IMR-90 (cell line): ENCODE data around the gene CBFA2T3. TPM values are rescaled to one million over a fixed set of nuclear protein-coding genes. Genes with fewer than 3 reads are reported as not detected.

Experiments
- ATAC-seq: fragments of 200-7000 bp; cut with Tn5 transposase; 2 replicates; pipeline ENCODE4 v1.9.1; 2020; ENCODE audit warnings: low read depth, mild to moderate bottlenecking, moderate library complexity
- BruUV-seq: library from RNA; stranded (reverse); fragments of 400-500 nt; replicated peaks from 2 replicates; lab custom pipeline; 2021; lab: Mats Ljungman, UMichigan
- CTCF ChIA-PET: fragments of 300-600 bp; formaldehyde crosslinking; extraction: SDS; loops from one replicate; lab custom pipeline; 2021; ENCODE audit warnings: antibody characterized with exemption; lab: Yijun Ruan, JAX
- POLR2A ChIA-PET: fragments of 300-600 bp; sonication (Branson Sonifier 250); formaldehyde crosslinking; loops from one replicate; lab custom pipeline; 2022; ENCODE audit warnings: antibody characterized with exemption; ENCODE audit not compliant: unreplicated experiment; lab: Charles Lee
- DNase-seq: peaks from one replicate; pipeline ENCODE4 v3.0.0; 2013
- H2AFZ ChIP-seq: replicated peaks from 2 replicates; pipeline ENCODE3; 2013; ENCODE audit warnings: low read length, mild to moderate bottlenecking; ENCODE audit not compliant: poor library complexity
- H2AK5ac ChIP-seq: 2 replicates; pipeline ENCODE4 v1.6.1; 2013; ENCODE audit warnings: low read depth, low read length, inconsistent platforms
- H2AK9ac ChIP-seq: replicated peaks from 2 replicates; pipeline ENCODE3; 2013; ENCODE audit warnings: mild to moderate bottlenecking, low read depth, low read length, moderate library complexity; ENCODE audit not compliant: poor library complexity
- H2BK120ac ChIP-seq: 2 replicates; pipeline ENCODE4 v1.6.1; 2013; ENCODE audit warnings: low read depth, low read length, inconsistent platforms
- H2BK15ac ChIP-seq: 3 replicates; pipeline ENCODE4 v1.6.1; 2013; ENCODE audit warnings: low read depth, low read length, inconsistent platforms
- H2BK20ac ChIP-seq: 2 replicates; pipeline ENCODE4 v1.6.1; 2013; ENCODE audit warnings: low read depth, mild to moderate bottlenecking, inconsistent platforms, low read length, moderate library complexity
- H2BK5ac ChIP-seq: 2 replicates; pipeline ENCODE4 v1.6.1; 2013; ENCODE audit warnings: mild to moderate bottlenecking, low read depth, low read length, inconsistent platforms; ENCODE audit not compliant: poor library complexity, severe bottlenecking
- H3K14ac ChIP-seq: replicated peaks from 2 replicates; pipeline ENCODE4 v1.6.1; 2013; ENCODE audit warnings: low read depth, low read length, inconsistent platforms
- H3K18ac ChIP-seq: 2 replicates; pipeline ENCODE4 v1.6.1; 2013; ENCODE audit warnings: low read depth, low read length, control low read depth
- H3K23ac ChIP-seq: 2 replicates; pipeline ENCODE4 v1.6.1; 2013; ENCODE audit warnings: low read depth, low read length, inconsistent platforms
- H3K27ac ChIP-seq: 2 replicates; pipeline ENCODE4 v1.5.1; 2013; ENCODE audit warnings: mild to moderate bottlenecking, control low read depth, low read length; ENCODE audit not compliant: insufficient read depth
- H3K27me3 ChIP-seq: 2 replicates; pipeline ENCODE4 v1.6.1; 2013; ENCODE audit warnings: low read length; ENCODE audit not compliant: control insufficient read depth, insufficient read depth
- H3K36me3 ChIP-seq: 2 replicates; pipeline ENCODE4 v1.6.1; 2013; ENCODE audit warnings: low read length, mixed read lengths; ENCODE audit not compliant: control insufficient read depth, insufficient read depth
- H3K4ac ChIP-seq: 2 replicates; pipeline ENCODE4 v1.6.1; 2013; ENCODE audit warnings: low read depth, low read length, inconsistent platforms
- H3K4me1 ChIP-seq: 2 replicates; pipeline ENCODE4 v1.6.1; 2013; ENCODE audit warnings: low read length, mixed read lengths; ENCODE audit not compliant: control insufficient read depth, insufficient read depth
- H3K4me2 ChIP-seq: 2 replicates; pipeline ENCODE4 v1.6.1; 2013; ENCODE audit warnings: low read depth, mild to moderate bottlenecking, control low read depth, low read length, moderate library complexity
- H3K4me3 ChIP-seq: 2 replicates; pipeline ENCODE4 v1.5.1; 2013; ENCODE audit warnings: low read depth, mild to moderate bottlenecking, control low read depth, low read length, moderate library complexity; ENCODE audit not compliant: insufficient read depth
- H3K56ac ChIP-seq: 2 replicates; pipeline ENCODE4 v1.6.1; 2013; ENCODE audit warnings: low read length, inconsistent platforms; ENCODE audit not compliant: insufficient read depth; ENCODE audit errors: extremely low read depth
- H3K79me1 ChIP-seq, 2 experiments: 2 replicates each; pipeline ENCODE4 v1.6.1; 2013; ENCODE audit warnings: low read length in 2 of 2, inconsistent platforms in 1 of 2, low read depth in 1 of 2
- H3K9ac ChIP-seq: 2 replicates; pipeline ENCODE4 v1.6.1; 2013; ENCODE audit warnings: low read depth, low read length, control low read depth
- H3K9me1 ChIP-seq: 2 replicates; pipeline ENCODE4 v1.6.1; 2013; ENCODE audit warnings: low read length, inconsistent platforms; ENCODE audit not compliant: insufficient read depth
- H3K9me3 ChIP-seq: 2 replicates; pipeline ENCODE4 v1.6.1; 2013; ENCODE audit warnings: low read length; ENCODE audit not compliant: control insufficient read depth, insufficient read depth
- H4K20me1 ChIP-seq: 2 replicates; pipeline ENCODE4 v1.6.1; 2013; ENCODE audit warnings: low read length, inconsistent platforms; ENCODE audit not compliant: insufficient read depth
- H4K5ac ChIP-seq: 2 replicates; pipeline ENCODE4 v1.6.1; 2013; ENCODE audit warnings: mild to moderate bottlenecking, low read depth, low read length, control low read depth
- H4K8ac ChIP-seq, 2 experiments: 2 replicates each; pipeline ENCODE4 v1.6.1; 2013; ENCODE audit warnings: low read depth in 2 of 2, low read length in 2 of 2, control low read depth in 1 of 2, inconsistent platforms in 1 of 2
- H4K91ac ChIP-seq: 2 replicates; pipeline ENCODE4 v1.6.1; 2013; ENCODE audit warnings: low read depth, low read length, inconsistent platforms; ENCODE audit not compliant: insufficient read depth
- BHLHE40 ChIP-seq: fragments of 150-350 bp; IDR thresholded peaks from 2 replicates; pipeline ENCODE4 v1.6.1; 2016; ENCODE audit warnings: mild to moderate bottlenecking, low read depth, low read length
- CEBPB ChIP-seq: IDR thresholded peaks from 2 replicates; pipeline ENCODE4 v1.6.1; 2012; ENCODE audit warnings: low read depth, low read length, improper control_type of control experiment
- CHD1 ChIP-seq: IDR thresholded peaks from 2 replicates; pipeline ENCODE4 v1.6.1; 2012; ENCODE audit warnings: low read depth, low read length, improper control_type of control experiment
- CTCF ChIP-seq: conservative IDR thresholded peaks from 2 replicates; pipeline ENCODE4 v1.5.1; 2012; ENCODE audit warnings: mild to moderate bottlenecking, low read depth, low read length, improper control_type of control experiment
- ELK1 ChIP-seq: fragments of 150-350 bp; IDR thresholded peaks from 2 replicates; pipeline ENCODE4 v1.6.1; 2016; ENCODE audit warnings: low read depth, mild to moderate bottlenecking, low read length, moderate library complexity, borderline replicate concordance
- FOS ChIP-seq: fragments of 150-350 bp; IDR thresholded peaks from 2 replicates; pipeline ENCODE4 v1.6.1; 2016; ENCODE audit warnings: low read depth, low read length
- MAFK ChIP-seq: IDR thresholded peaks from 2 replicates; pipeline ENCODE4 v1.6.1; 2012; ENCODE audit warnings: low read depth, low read length, improper control_type of control experiment
- MAZ ChIP-seq: IDR thresholded peaks from 2 replicates; pipeline ENCODE4 v1.6.1; 2012; ENCODE audit warnings: low read depth, mild to moderate bottlenecking, low read length, improper control_type of control experiment, moderate library complexity, borderline replicate concordance
- MXI1 ChIP-seq: IDR thresholded peaks from 2 replicates; pipeline ENCODE4 v1.6.1; 2012; ENCODE audit warnings: low read depth, mild to moderate bottlenecking, low read length, moderate library complexity, borderline replicate concordance
- NFE2L2 ChIP-seq: fragments of 150-350 bp; IDR thresholded peaks from 2 replicates; pipeline ENCODE4 v1.6.1; 2016; ENCODE audit warnings: low read depth, mild to moderate bottlenecking, low read length
- POLR2A ChIP-seq: IDR thresholded peaks from 2 replicates; pipeline ENCODE4 v1.6.1; 2012; ENCODE audit warnings: mild to moderate bottlenecking, low read depth, low read length
- RAD21 ChIP-seq: IDR thresholded peaks from 2 replicates; pipeline ENCODE4 v1.6.1; 2012; ENCODE audit warnings: low read length, improper control_type of control experiment
- RCOR1 ChIP-seq: IDR thresholded peaks from 2 replicates; pipeline ENCODE4 v1.6.1; 2012; ENCODE audit warnings: mild to moderate bottlenecking, low read length, improper control_type of control experiment; ENCODE audit not compliant: insufficient replicate concordance
- RFX5 ChIP-seq: IDR thresholded peaks from 2 replicates; pipeline ENCODE4 v1.8.0; 2012; ENCODE audit warnings: low read depth, mild to moderate bottlenecking, low read length, moderate library complexity
- SMC3 ChIP-seq: fragments of 150-350 bp; IDR thresholded peaks from 2 replicates; pipeline ENCODE4 v1.6.1; 2016; ENCODE audit warnings: low read depth, mild to moderate bottlenecking, antibody characterized with exemption, low read length, moderate library complexity
- USF2 ChIP-seq: fragments of 150-350 bp; IDR thresholded peaks from 2 replicates; pipeline ENCODE4 v1.6.1; 2017; ENCODE audit warnings: mild to moderate bottlenecking, antibody characterized with exemption, low read length, low read depth
- WGBS, 2 experiments: methylation state at CpG; one replicate each; pipeline versions ENCODE4 v1.1.5 to v1.1.7; 2013; ENCODE audit warnings: missing lambda C conversion rate in 2 of 2; ENCODE audit not compliant: insufficient read length in 1 of 2; ENCODE audit errors: extremely low coverage in 2 of 2; 5-methylcytosine and 5-hydroxymethylcytosine counted together
- dilution Hi-C: fragments of 300-500 bp; cut with HindIII; formaldehyde crosslinking; loops from one replicate; pipeline ENCODE4 v1.14.3; 2018; ENCODE audit warnings: low sequenced_read_pairs; ENCODE audit not compliant: unreplicated experiment
- in situ Hi-C: fragments of 300-500 bp; cut with MboI; formaldehyde crosslinking; loops from 3 replicates; pipeline ENCODE4 v1.14.3; 2019; ENCODE audit warnings: low sequenced_read_pairs, inconsistent platforms, mixed read lengths
- intact Hi-C: fragments of 100-400 bp; cut with micrococcal nuclease; formaldehyde crosslinking; loops from 2 replicates; pipeline ENCODE4 v1.10.0; 2022
- polyA plus RNA-seq, 3 experiments: library from polyadenylated mRNA; depleted of rRNA; stranded (reverse); fragments of >200 nt; gene quantifications; 2 replicates each; pipeline ENCODE4 v1.2.3, GENCODE V29; 2012; ENCODE audit warnings: low replicate concordance in 1 of 3
- total RNA-seq: library from RNA; depleted of rRNA; stranded (reverse); fragments of >200 nt; gene quantifications from 2 replicates; pipeline ENCODE4 v1.2.3, GENCODE V29; 2012

The CBFA2T3 gene
- total and polyA plus RNA-seq, 2 of the 4 experiments (the other 2 are of a cell fraction) = not detected

GRCh38 chr16:88838566-88838965 is 138.4 kb downstream of the CBFA2T3 start:
- Histone ChIP-seq H3K36me3 (peaks cover 38% of the 10 kb centered on the region), H4K20me1 (peaks cover 8% of the 10 kb centered on the region; the same call in 1 of the 2 replicates), H3K4me2 (no peak overlapping the region), H4K5ac (no peak overlapping the region), H3K79me1 (peaks cover 0 to 4% of the 10 kb centered on the region in 2 experiments; a peak in 1 of 4 replicates), H3K9me1 (no peaks in the 10 kb centered on the region), H3K27me3 (no peaks in the 10 kb centered on the region), H2AK9ac (no peak overlapping the region), H3K14ac (no peak overlapping the region), H3K4ac (no peak overlapping the region), H3K4me1 (no peaks in the 10 kb centered on the region), H4K8ac (no peak overlapping the region), H3K23ac (no peak overlapping the region), H2BK15ac (no peak overlapping the region), H4K91ac (no peak overlapping the region), H3K4me3 (no peak overlapping the region), H2AFZ (no peak overlapping the region), H2BK120ac (no peak overlapping the region), H2BK5ac (no peak overlapping the region), H2BK20ac (no peak overlapping the region), H3K18ac (no peak overlapping the region), H3K56ac (no peak overlapping the region), H3K9ac (no peak overlapping the region), H3K9me3 (no peaks in the 10 kb centered on the region), H2AK5ac (no peak overlapping the region), H3K27ac (no peak overlapping the region)
- no TSS peak for BruUV-seq
- ChIA-PET POLR2A (no interaction called here), CTCF (no interaction called here)
- intact Hi-C loops = no loop called here
- TF ChIP-seq RCOR1 (no peak), FOS (no peak), CTCF (no peak), POLR2A (no peak), NFE2L2 (no peak), CEBPB (no peak), USF2 (no peak), MAFK (no peak), MXI1 (no peak), RFX5 (no peak), CHD1 (no peak), BHLHE40 (no peak), SMC3 (no peak), ELK1 (no peak), RAD21 (no peak), MAZ (no peak)
- ATAC-seq (no peak), DNase-seq (no peak)
- dilution Hi-C loops = no loop called here
- WGBS, 2 experiments = 91% methylated on average over 16 of the region's 19 CpGs; no CpG with 5 or more reads in 1 of the 2 experiments
- in situ Hi-C loops = no loop called here
